ENCODE measurements around the gene LRRIQ1.

LRRIQ1 gene

DNA sequence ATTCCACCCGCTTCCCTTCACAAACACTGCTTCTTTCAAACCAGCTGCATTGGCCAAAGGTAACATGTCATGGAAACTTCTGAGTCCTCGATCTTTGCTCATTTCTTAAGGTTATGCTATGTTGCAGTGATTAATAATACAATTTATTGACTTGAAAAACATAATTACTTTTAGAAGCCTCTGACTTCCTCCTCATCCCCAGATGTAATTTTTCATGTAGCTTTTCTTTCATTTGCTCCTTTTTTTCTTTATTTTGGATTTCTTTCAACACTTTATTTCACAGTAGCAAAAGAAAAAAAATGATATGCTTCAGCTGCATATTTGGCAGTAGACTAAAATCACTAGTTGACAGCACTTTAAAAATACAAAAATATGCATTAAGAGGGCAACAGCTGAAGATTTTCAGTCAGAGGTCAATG is 116.2 kb downstream of the LRRIQ1 start:
- no peak for DNase-seq (ENCODE audit: extremely low read depth, insufficient read length)
- TF ChIP-seq, protein P1, sequence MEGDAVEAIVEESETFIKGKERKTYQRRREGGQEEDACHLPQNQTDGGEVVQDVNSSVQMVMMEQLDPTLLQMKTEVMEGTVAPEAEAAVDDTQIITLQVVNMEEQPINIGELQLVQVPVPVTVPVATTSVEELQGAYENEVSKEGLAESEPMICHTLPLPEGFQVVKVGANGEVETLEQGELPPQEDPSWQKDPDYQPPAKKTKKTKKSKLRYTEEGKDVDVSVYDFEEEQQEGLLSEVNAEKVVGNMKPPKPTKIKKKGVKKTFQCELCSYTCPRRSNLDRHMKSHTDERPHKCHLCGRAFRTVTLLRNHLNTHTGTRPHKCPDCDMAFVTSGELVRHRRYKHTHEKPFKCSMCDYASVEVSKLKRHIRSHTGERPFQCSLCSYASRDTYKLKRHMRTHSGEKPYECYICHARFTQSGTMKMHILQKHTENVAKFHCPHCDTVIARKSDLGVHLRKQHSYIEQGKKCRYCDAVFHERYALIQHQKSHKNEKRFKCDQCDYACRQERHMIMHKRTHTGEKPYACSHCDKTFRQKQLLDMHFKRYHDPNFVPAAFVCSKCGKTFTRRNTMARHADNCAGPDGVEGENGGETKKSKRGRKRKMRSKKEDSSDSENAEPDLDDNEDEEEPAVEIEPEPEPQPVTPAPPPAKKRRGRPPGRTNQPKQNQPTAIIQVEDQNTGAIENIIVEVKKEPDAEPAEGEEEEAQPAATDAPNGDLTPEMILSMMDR (IDR thresholded peaks at IDR 0.05; ENCODE audit: insufficient read depth, low read length, poor library complexity, severe bottlenecking), result no peak
- H3K27me3 ChIP-seq (replicated peaks; ENCODE audit: control insufficient read depth, insufficient read depth, low read length), result no peaks in the 10 kb centered on the region
- H3K36me3 ChIP-seq (ENCODE audit: control insufficient read depth, insufficient read depth, low read length), result no peaks in the 10 kb centered on the region
- no peak overlapping the region for H3K4me3 ChIP-seq (replicated peaks; ENCODE audit: low read depth, low read length)

DNA sequence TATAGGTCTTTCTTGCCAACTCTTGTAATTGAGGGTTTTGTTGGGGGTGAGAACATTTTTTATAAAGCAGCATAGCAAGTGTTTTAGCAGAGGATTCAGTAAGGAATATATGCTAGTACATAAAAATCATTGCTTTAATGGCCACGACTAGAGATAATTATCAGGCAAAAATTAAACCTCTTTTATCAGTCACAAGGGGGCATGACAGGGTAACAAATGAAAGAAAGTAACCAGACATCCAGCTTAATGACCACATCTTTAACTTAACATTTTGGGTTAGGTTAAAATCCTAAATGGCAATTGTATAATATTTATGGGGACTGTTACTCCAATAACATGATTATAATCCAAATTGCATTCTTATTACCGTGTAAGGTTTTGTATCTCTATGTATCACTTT is 119.6 kb downstream of the LRRIQ1 start:
- peak; percentile 1 for DNase-seq (ENCODE audit: extremely low read depth, insufficient read length)
- no peak overlapping the region for H3K4me3 ChIP-seq (replicated peaks; ENCODE audit: low read depth, low read length)
- H3K36me3 ChIP-seq (ENCODE audit: control insufficient read depth, insufficient read depth, low read length), result no peaks in the 10 kb centered on the region
- no peaks in the 10 kb centered on the region for H3K27me3 ChIP-seq (replicated peaks; ENCODE audit: control insufficient read depth, insufficient read depth, low read length)
- TF ChIP-seq, protein P1 (IDR thresholded peaks at IDR 0.05; ENCODE audit: insufficient read depth, low read length, poor library complexity, severe bottlenecking), result no peak

DNA sequence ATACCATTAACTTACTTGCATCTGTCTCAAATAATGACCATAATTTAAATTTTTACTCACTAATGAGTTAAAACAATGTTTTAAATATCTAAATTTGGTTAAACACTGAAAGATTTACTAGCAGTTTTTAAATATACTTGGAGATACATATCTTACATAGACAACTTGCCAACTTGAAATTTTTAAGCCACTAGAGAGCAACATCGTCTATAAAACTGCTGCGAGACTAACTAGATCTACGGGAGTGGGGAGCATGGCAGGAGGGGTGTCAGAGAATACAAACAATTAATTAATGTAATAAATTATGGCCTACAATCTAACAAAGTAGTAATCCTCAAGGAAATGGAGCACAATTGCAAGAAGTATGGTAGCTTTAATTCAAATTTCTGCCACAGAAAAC is 120.4 kb downstream of the LRRIQ1 start:
- DNase-seq (ENCODE audit: extremely low read depth, insufficient read length), result no peak

DNA sequence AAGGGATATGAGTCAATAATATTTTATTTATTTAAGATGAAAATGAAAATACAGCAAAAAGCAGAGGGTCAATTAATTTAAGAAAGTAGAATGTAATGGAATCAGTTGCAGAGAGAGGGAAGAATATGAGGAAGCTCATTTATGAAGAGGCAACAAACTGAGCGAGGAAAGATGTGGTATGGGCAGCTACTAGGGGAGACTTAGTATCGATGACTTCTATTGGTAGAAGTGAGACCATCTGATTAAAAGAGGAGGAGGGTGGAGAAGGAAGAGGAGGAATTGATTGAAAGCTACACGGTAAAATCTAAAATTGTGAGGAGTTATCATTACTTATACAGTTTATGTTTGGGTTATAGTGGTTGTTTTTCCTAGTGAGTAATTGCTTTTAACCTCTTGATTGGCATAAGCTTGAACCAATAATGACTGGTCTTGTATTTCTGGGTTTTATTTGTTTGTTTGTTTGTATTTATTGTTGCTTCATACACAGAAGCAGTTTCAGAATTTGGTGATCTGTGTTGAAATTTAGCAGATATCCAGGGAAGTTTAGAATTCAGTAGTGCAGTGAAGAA is 121.0 kb downstream of the LRRIQ1 start:
- Histone ChIP-seq H3K4me3 (replicated peaks; ENCODE audit: low read depth, low read length) (no peak overlapping the region), H3K36me3 (ENCODE audit: control insufficient read depth, insufficient read depth, low read length) (no peaks in the 10 kb centered on the region), H3K27me3 (replicated peaks; ENCODE audit: control insufficient read depth, insufficient read depth, low read length) (no peaks in the 10 kb centered on the region)
- TF ChIP-seq, protein P1 (IDR thresholded peaks at IDR 0.05; ENCODE audit: insufficient read depth, low read length, poor library complexity, severe bottlenecking), result no peak
- no peak for DNase-seq (ENCODE audit: extremely low read depth, insufficient read length)

More for the DNA sequence above, 120.4 kb downstream of the LRRIQ1 start:
- H3K27me3 ChIP-seq (replicated peaks; ENCODE audit: control insufficient read depth, insufficient read depth, low read length), result no peaks in the 10 kb centered on the region
- H3K36me3 ChIP-seq (ENCODE audit: control insufficient read depth, insufficient read depth, low read length), result no peaks in the 10 kb centered on the region
- H3K4me3 ChIP-seq (replicated peaks; ENCODE audit: low read depth, low read length), result no peak overlapping the region
- TF ChIP-seq, protein P1 (IDR thresholded peaks at IDR 0.05; ENCODE audit: insufficient read depth, low read length, poor library complexity, severe bottlenecking), result no peak

DNA sequence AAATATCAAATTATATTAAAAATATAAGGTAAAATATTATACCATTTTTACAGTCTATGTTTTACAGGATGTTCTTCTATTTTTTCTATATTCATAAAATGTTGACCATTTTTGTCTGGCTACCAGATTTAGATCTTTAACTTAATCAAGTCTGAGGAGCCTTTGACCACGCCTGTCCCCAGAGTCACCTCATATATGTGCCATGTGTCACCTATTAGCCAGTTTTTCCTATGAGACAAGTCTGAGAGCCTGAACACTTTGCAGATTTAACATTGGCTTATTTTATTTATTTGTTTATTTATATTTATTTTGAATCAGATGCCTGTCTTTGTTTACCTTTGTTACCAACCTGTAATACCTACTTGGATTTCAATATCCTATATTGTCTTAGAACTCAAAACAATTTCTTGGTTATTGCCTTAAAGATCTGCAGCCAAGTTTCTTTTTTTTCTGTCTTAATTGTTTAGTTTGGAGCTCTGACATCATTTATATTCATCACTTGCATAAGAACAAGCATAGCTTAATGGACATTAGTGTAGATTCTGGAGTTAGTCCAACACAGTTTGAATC is 127.7 kb downstream of the LRRIQ1 start:
- TF ChIP-seq, protein P1 (IDR thresholded peaks at IDR 0.05; ENCODE audit: insufficient read depth, low read length, poor library complexity, severe bottlenecking), result no peak
- Histone ChIP-seq H3K27me3 (replicated peaks; ENCODE audit: control insufficient read depth, insufficient read depth, low read length) (no peaks in the 10 kb centered on the region), H3K36me3 (ENCODE audit: control insufficient read depth, insufficient read depth, low read length) (no peaks in the 10 kb centered on the region), H3K4me3 (replicated peaks; ENCODE audit: low read depth, low read length) (no peak overlapping the region)
- DNase-seq (ENCODE audit: extremely low read depth, insufficient read length), result no peak
